Measurements from ENCODE around the gene ANAPC4. TPM values are rescaled to one million over a fixed set of nuclear protein-coding genes. Genes with fewer than 3 reads are reported as not detected.

The ANAPC4 gene
- total RNA-seq, 2 donors from 2014 or later = 41.0 to 41.1 TPM

GRCh38 chr4:25423548-25423947, 46.5 kb downstream of the ANAPC4 start:
- ATAC-seq (ENCODE audit: insufficient number of reproducible peaks, low FRiP score, low read depth) = no peak

GRCh38 chr4:25424539-25425228, 47.6 kb downstream of the ANAPC4 start:
- Histone ChIP-seq H3K27ac (no peak overlapping the region), H3K4me3 (no peak overlapping the region), H3K4me1 (ENCODE audit: control insufficient read depth in 1 of 2, low read depth in 2 of 2) (peaks cover 0 to 7% of the 10 kb centered on the region in 2 donors), H3K27me3 (replicated peaks; ENCODE audit: insufficient read depth) (no peaks in the 10 kb centered on the region), H3K36me3 (no peaks in the 10 kb centered on the region), H3K9me3 (no peaks in the 10 kb centered on the region)
- ATAC-seq (ENCODE audit: insufficient number of reproducible peaks, low FRiP score, low read depth) (no peak), DNase-seq (ENCODE audit: low spot score) (no peak)
- TF ChIP-seq CTCF (IDR thresholded peaks at IDR 0.05) = no peak

More at GRCh38 chr4:25423548-25423947, 46.5 kb downstream of the ANAPC4 start:
- TF ChIP-seq CTCF (IDR thresholded peaks at IDR 0.05) = no peak
- no peak for DNase-seq (ENCODE audit: low spot score)
- H3K4me1 ChIP-seq (ENCODE audit: control insufficient read depth in 1 of 2, low read depth in 2 of 2) = peaks cover 0 to 7% of the 10 kb centered on the region in 2 donors
- H3K27me3 ChIP-seq (replicated peaks; ENCODE audit: insufficient read depth) = no peaks in the 10 kb centered on the region
- H3K27ac ChIP-seq = no peak overlapping the region
- H3K9me3 ChIP-seq = no peaks in the 10 kb centered on the region
- no peak overlapping the region for H3K4me3 ChIP-seq
- H3K36me3 ChIP-seq = peaks cover 6% of the 10 kb centered on the region

GRCh38 chr4:25425361-25425760, 48.3 kb downstream of the ANAPC4 start:
- TF ChIP-seq CTCF (IDR thresholded peaks at IDR 0.05) = no peak

GRCh38 chr4:25427871-25428270, 50.8 kb downstream of the ANAPC4 start:
- DNase-seq (ENCODE audit: low spot score) (no peak), ATAC-seq (ENCODE audit: insufficient number of reproducible peaks, low FRiP score, low read depth) (no peak)
- peaks cover 0 to 7% of the 10 kb centered on the region in 2 donors for H3K4me1 ChIP-seq (ENCODE audit: control insufficient read depth in 1 of 2, low read depth in 2 of 2)
- H3K36me3 ChIP-seq = no peaks in the 10 kb centered on the region
- H3K27me3 ChIP-seq (replicated peaks; ENCODE audit: insufficient read depth) = no peaks in the 10 kb centered on the region
- H3K4me3 ChIP-seq = no peak overlapping the region
- no peaks in the 10 kb centered on the region for H3K9me3 ChIP-seq
- no peak overlapping the region for H3K27ac ChIP-seq
- TF ChIP-seq CTCF (IDR thresholded peaks at IDR 0.05) = no peak

More at GRCh38 chr4:25425361-25425760, 48.3 kb downstream of the ANAPC4 start:
- H3K4me3 ChIP-seq = no peak overlapping the region
- no peaks in the 10 kb centered on the region for H3K36me3 ChIP-seq
- no peak for ATAC-seq (ENCODE audit: insufficient number of reproducible peaks, low FRiP score, low read depth)
- peaks cover 0 to 7% of the 10 kb centered on the region in 2 donors for H3K4me1 ChIP-seq (ENCODE audit: control insufficient read depth in 1 of 2, low read depth in 2 of 2)
- no peak overlapping the region for H3K27ac ChIP-seq
- no peaks in the 10 kb centered on the region for H3K27me3 ChIP-seq (replicated peaks; ENCODE audit: insufficient read depth)
- DNase-seq (ENCODE audit: low spot score) = no peak
- no peaks in the 10 kb centered on the region for H3K9me3 ChIP-seq

GRCh38 chr4:25430630-25431029, 53.6 kb downstream of the ANAPC4 start:
- no peaks in the 10 kb centered on the region for H3K4me1 ChIP-seq (ENCODE audit: control insufficient read depth in 1 of 2, low read depth in 2 of 2)
- no peak overlapping the region for H3K4me3 ChIP-seq
- no peak overlapping the region for H3K27ac ChIP-seq
- TF ChIP-seq CTCF (IDR thresholded peaks at IDR 0.05) = no peak
- H3K36me3 ChIP-seq = no peaks in the 10 kb centered on the region
- no peaks in the 10 kb centered on the region for H3K27me3 ChIP-seq (replicated peaks; ENCODE audit: insufficient read depth)
- DNase-seq (ENCODE audit: low spot score) (no peak), ATAC-seq (ENCODE audit: insufficient number of reproducible peaks, low FRiP score, low read depth) (no peak)
- no peaks in the 10 kb centered on the region for H3K9me3 ChIP-seq
